CD4-positive, alpha-beta T cell treated with Interleukin-15 for 1 hour (primary cell): Measurements from ENCODE around the gene NMT1.
"Not testable (repeated sequence)": the region's sequence is repeated elsewhere in the genome, so short reads cannot be mapped to it uniquely, and the experiment has no call there.

Experiments
- DNase-seq: peaks from one replicate; pipeline ENCODE4 v3.0.0-alpha.2; 2020

The NMT1 gene

GRCh38 chr17:45123930-45124796 is 63.0 kb downstream of the NMT1 start:
- peak; percentile 75 for DNase-seq

GRCh38 chr17:45124797-45125122 is 63.6 kb downstream of the NMT1 start:
- not testable (repeated sequence) for DNase-seq

- DNase-seq = no peak
Measured at GRCh38 chr17:45125509-45125908, 64.4 kb downstream of the NMT1 start.

- DNase-seq = no peak
Measured at GRCh38 chr17:45127207-45127547, 66.1 kb downstream of the NMT1 start.

- no peak for DNase-seq
Measured at GRCh38 chr17:45127548-45128300, 66.6 kb downstream of the NMT1 start.

- no peak for DNase-seq
Measured at GRCh38 chr17:45128331-45128730, 67.2 kb downstream of the NMT1 start.

DNA sequence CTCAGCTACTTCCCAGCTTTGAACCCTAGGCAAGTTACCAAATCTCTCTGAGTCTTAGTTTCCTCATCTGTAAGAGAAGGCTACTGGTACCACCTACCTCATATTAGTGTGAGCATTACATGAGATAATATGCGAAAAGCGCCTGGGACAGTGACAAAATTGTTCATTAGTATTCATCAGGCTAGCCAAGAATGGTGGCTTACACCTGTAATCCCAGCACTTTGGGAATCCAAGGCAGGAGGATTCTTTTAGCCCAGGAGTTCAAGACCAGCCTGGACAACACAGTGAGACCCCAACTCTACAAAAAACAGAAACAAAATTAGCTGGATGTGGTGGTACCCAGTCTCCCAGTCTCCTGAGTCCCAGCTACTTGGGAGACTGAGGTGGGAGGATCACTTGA is 67.9 kb downstream of the NMT1 start:
- no peak for DNase-seq

DNA sequence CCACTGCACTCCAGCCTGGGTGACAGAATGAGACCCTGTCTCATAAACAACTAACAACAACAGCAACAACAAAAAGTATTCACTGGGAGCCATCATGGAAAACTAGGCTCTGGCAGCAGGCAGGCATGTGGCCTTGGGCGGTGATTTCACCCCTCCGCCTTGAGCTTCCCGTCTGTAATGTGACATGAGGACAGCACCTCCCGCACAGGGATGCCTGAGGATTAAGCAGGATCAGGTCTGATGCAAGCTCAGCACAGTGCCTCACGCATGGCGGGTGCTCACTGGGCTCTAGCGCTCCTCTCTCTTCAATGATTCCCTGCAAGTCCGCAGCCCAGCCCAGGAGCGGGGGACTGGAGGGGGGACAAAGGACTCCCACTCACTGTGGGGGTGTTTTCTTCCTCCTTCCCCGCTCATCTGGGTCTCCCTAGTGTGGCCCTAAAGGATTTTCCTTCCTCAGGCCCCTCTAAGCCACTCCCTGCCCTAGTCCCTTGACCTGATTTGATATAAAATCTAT is 68.4 kb downstream of the NMT1 start:
- no peak for DNase-seq

GRCh38 chr17:45129940-45130680 is 69.0 kb downstream of the NMT1 start:
- DNase-seq = no peak

GRCh38 chr17:45130681-45131615 is 69.8 kb downstream of the NMT1 start:
- DNase-seq = no peak

DNA sequence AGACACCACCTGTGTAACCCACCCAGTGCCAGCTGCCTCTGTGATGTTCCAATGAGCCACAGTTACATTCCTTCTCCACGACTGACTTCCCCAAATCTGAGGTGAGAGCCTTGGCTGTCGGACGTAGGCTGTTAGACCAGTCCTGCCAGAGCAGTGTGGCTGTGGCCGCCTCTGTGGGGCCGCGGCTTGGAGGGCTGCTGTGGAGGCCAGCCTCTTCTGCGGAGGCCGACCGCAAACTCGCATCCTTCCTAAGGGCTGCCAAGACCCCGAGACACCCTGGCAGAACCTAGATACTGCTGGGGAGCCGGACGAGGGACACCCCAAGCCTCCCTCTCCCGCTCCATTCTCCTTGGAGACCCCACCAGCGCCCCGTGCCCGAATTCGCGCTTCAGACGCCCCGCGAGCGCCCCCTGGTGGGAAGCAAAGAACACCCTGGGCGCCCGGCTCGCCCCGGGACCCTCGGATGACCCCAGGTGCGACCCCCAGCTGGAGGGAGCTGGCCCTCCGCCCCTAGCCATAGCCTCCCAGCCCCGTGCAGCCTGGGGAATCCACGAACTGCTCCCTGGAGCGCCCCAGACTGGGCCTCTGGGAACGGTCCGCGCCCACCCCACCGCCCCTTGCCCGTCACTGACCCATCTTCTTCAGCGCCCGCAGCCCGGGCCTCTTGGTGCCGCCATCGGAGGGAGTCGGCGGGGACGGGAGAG is 70.7 kb downstream of the NMT1 start:
- DNase-seq = no peak

DNA sequence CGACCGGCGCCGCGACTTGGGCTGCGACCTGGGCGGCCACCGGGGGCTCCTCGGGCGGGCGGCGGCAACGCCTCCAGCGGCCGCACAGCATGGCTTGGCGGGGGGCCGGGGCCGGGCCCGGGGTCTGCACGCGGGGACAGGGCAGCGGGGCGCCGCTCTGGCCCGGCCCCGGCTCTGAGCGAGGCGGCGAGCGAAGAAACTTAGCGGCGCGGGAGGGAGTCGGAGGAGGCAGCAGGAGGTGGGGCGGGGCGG is 71.1 kb downstream of the NMT1 start, which contains the start of gene PLCD3:
PLCD3 (minus strand) TSS at position 196 of the 252 bp plus-strand sequence; CDS start at position 91, 105 bp downstream.
- no peak for DNase-seq

GRCh38 chr17:45132572-45133463 is 71.7 kb downstream of the NMT1 start:
- peak; percentile 74 for DNase-seq

- DNase-seq = peak; percentile 95
Measured at GRCh38 chr17:45135192-45135977, 74.3 kb downstream of the NMT1 start, which contains the start of gene ACBD4. ACBD4 (plus strand) TSS chr17:45135687; CDS start chr17:45136145, 458 bp downstream.

DNA sequence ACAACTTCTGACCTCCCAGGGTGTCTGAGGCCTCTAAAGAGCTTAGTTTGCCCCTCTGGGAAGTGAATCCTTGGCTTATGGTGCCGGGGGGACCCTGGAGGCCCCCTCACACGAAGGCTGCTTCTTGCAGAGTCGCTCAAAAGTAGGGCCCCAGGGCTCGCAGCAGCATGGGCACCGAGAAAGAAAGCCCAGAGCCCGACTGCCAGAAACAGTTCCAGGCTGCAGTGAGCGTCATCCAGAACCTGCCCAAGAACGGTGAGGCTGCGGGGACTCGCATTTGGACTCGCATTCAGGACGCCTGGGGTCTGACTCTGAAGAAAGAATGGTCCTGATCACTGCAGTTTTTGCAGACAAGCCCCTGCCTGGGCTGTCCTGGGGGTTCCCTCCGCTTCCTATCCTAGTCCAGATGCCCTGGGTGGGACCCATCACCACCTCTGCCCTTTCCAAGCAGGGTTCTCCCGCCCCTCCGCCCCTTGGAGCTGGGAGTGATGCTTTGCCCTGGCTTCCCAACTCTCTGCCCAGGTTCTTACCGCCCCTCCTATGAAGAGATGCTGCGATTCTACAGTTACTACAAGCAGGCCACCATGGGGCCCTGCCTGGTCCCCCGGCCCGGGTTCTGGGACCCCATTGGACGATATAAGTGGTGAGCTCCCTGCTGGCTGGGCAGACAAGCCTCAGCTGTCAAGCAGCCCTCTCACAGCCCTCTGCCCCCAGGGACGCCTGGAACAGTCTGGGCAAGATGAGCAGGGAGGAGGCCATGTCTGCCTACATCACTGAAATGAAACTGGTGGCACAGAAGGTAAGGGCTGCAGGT is 75.1 kb downstream of the NMT1 start:
- no peak for DNase-seq

DNA sequence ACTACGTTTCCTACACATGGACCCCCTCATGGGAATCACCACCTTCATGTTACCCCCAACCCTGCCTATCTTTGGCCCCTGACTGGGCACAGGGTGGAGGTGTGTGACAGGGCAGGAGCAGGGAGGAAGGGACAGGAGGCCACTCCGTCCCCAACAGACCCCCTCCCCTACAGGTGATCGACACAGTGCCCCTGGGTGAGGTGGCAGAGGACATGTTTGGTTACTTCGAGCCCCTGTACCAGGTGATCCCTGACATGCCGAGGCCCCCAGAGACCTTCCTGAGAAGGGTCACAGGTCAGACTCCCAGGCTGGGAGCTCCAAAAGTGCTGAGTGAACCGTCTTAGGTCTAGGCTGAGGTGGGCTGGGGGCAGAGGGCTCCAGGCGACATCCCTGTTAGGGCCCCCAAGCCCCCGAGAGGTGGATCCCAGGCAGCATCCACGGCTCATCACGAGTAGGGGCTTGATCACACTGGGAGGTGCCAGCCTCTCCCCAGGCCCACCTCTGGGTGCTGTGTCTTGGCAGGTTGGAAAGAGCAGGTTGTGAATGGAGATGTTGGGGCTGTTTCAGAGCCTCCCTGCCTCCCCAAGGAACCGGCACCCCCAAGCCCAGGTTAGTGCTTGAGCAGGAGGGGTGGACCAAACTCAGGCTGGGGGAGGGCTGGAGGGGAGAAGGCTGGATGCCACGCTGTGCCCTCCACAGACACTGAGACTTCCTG is 75.9 kb downstream of the NMT1 start:
- DNase-seq = no peak

- no peak for DNase-seq
Measured at GRCh38 chr17:45137561-45138305, 76.6 kb downstream of the NMT1 start.
